H9 (cell line): ENCODE data around the gene GFI1B. TPM values are rescaled to one million over a fixed set of nuclear protein-coding genes. Genes with fewer than 3 reads are reported as not detected.
A peak's percentile ranks its signal among the peaks of the same experiment; 100 is the strongest.

ENCODE experiments used
- DNase-seq: peaks from one replicate; pipeline ENCODE4 v3.0.0-alpha.2; 2017
- H2AFZ ChIP-seq: one replicate; pipeline ENCODE4 v1.6.1; 2013; ENCODE audit warnings: mild to moderate bottlenecking, low read length, control low read depth, moderate library complexity
- H2AK5ac ChIP-seq: 2 replicates; pipeline ENCODE4 v1.6.1; 2013; ENCODE audit warnings: low read length, control low read depth, mixed read lengths; ENCODE audit not compliant: insufficient read length
- H2BK120ac ChIP-seq: one replicate; pipeline ENCODE4 v1.6.1; 2013; ENCODE audit warnings: low read depth, mild to moderate bottlenecking, low read length, control low read depth, inconsistent platforms; ENCODE audit not compliant: poor library complexity, severe bottlenecking
- H2BK12ac ChIP-seq: 2 replicates; pipeline ENCODE4 v1.6.1; 2013; ENCODE audit warnings: low read length, control low read depth, mixed read lengths, low read depth; ENCODE audit not compliant: insufficient read length
- H2BK15ac ChIP-seq: 2 replicates; pipeline ENCODE4 v1.6.1; 2013; ENCODE audit warnings: low read depth, low read length, control low read depth
- H2BK20ac ChIP-seq: one replicate; pipeline ENCODE4 v1.6.1; 2013; ENCODE audit warnings: low read depth, mild to moderate bottlenecking, low read length, control low read depth, inconsistent platforms; ENCODE audit not compliant: poor library complexity, severe bottlenecking
- H2BK5ac ChIP-seq: 2 replicates; pipeline ENCODE4 v1.6.1; 2013; ENCODE audit warnings: low read length, control low read depth, mixed read lengths; ENCODE audit not compliant: insufficient read length
- H3K14ac ChIP-seq: 2 replicates; pipeline ENCODE4 v1.6.1; 2013; ENCODE audit warnings: low read length, control low read depth; ENCODE audit not compliant: insufficient read depth
- H3K18ac ChIP-seq: 2 replicates; pipeline ENCODE4 v1.6.1; 2013; ENCODE audit warnings: low read depth, mild to moderate bottlenecking, mixed read lengths, low read length, control low read depth; ENCODE audit not compliant: insufficient read length
- H3K23ac ChIP-seq: 2 replicates; pipeline ENCODE4 v1.6.1; 2013; ENCODE audit warnings: low read length, control low read depth, mixed read lengths, low read depth; ENCODE audit not compliant: insufficient read length
- H3K23me2 ChIP-seq: 2 replicates; pipeline ENCODE4 v1.6.1; 2013; ENCODE audit warnings: low read depth, mild to moderate bottlenecking, mixed read lengths, low read length, control low read depth; ENCODE audit not compliant: insufficient read length, poor library complexity, severe bottlenecking
- H3K27ac ChIP-seq: 2 replicates; pipeline ENCODE4 v1.5.1; 2013; ENCODE audit warnings: low read length, control low read depth, mixed read lengths, low read depth; ENCODE audit not compliant: insufficient read length
- H3K27me3 ChIP-seq: 2 replicates; pipeline ENCODE4 v1.6.1; 2013; ENCODE audit warnings: low read length, control low read depth, inconsistent platforms; ENCODE audit not compliant: insufficient read depth
- H3K4ac ChIP-seq: 2 replicates; pipeline ENCODE4 v1.6.1; 2013; ENCODE audit warnings: low read depth, mild to moderate bottlenecking, control low read depth, inconsistent platforms, low read length, moderate library complexity
- H3K4me1 ChIP-seq: 2 replicates; pipeline ENCODE4 v1.6.1; 2013; ENCODE audit warnings: low read length, control low read depth, inconsistent platforms; ENCODE audit not compliant: insufficient read depth
- H3K4me2 ChIP-seq: 2 replicates; pipeline ENCODE4 v1.6.1; 2013; ENCODE audit warnings: low read length, control low read depth, mixed read lengths; ENCODE audit not compliant: insufficient read length, insufficient read depth
- H3K56ac ChIP-seq: 2 replicates; pipeline ENCODE4 v1.6.1; 2013; ENCODE audit warnings: low read depth, mild to moderate bottlenecking, mixed read lengths, low read length, control low read depth; ENCODE audit not compliant: insufficient read length
- H3K79me1 ChIP-seq: 2 replicates; pipeline ENCODE4 v1.6.1; 2013; ENCODE audit warnings: low read depth, mild to moderate bottlenecking, moderate library complexity, low read length, control low read depth, inconsistent platforms; ENCODE audit not compliant: insufficient read depth, poor library complexity, severe bottlenecking
- H3K79me2 ChIP-seq: 2 replicates; pipeline ENCODE4 v1.6.1; 2013; ENCODE audit warnings: low read length, control low read depth, inconsistent platforms; ENCODE audit not compliant: insufficient read depth
- H3K9ac ChIP-seq: 2 replicates; pipeline ENCODE4 v1.6.1; 2013; ENCODE audit warnings: low read length, control low read depth, mixed read lengths; ENCODE audit not compliant: insufficient read length; ENCODE audit errors: extremely low read depth
- H3K9me3 ChIP-seq: one replicate; pipeline ENCODE4 v1.6.1; 2013; ENCODE audit warnings: low read depth, low read length, inconsistent platforms; ENCODE audit not compliant: control insufficient read depth
- H3T11ph ChIP-seq: one replicate; pipeline ENCODE4 v1.6.1; 2013; ENCODE audit warnings: mild to moderate bottlenecking, low read length, control low read depth, inconsistent platforms
- H4K20me1 ChIP-seq: one replicate; pipeline ENCODE4 v1.6.1; 2013; ENCODE audit not compliant: control insufficient read depth, insufficient read length, insufficient read depth
- H4K5ac ChIP-seq: 2 replicates; pipeline ENCODE4 v1.6.1; 2013; ENCODE audit warnings: low read depth, mild to moderate bottlenecking, mixed read lengths, low read length, control low read depth; ENCODE audit not compliant: insufficient read length
- H4K8ac ChIP-seq: replicated peaks from 2 replicates; pipeline ENCODE4 v1.6.1; 2013; ENCODE audit warnings: low read length, control low read depth, mixed read lengths, low read depth; ENCODE audit not compliant: insufficient read length
- H4K91ac ChIP-seq: 2 replicates; pipeline ENCODE4 v1.6.1; 2013; ENCODE audit warnings: low read depth, mild to moderate bottlenecking, moderate library complexity, mixed read lengths, low read length, control low read depth; ENCODE audit not compliant: insufficient read length
- H3K27ac Mint-ChIP-seq, 3 experiments: 2 replicates in 2 of 3; 3 replicates in 1 of 3; pipeline ENCODE4 v1.8.0; 2020 to 2021; ENCODE audit warnings: mixed read lengths in 3 of 3, mild to moderate bottlenecking in 1 of 3, moderate library complexity in 1 of 3
- H3K27me3 Mint-ChIP-seq: 2 replicates; pipeline ENCODE4 v1.8.0; 2021; ENCODE audit warnings: low read depth, mild to moderate bottlenecking, moderate library complexity, mixed read lengths
- H3K36me3 Mint-ChIP-seq, 3 experiments: 2 replicates in 2 of 3; 3 replicates in 1 of 3; pipeline ENCODE4 v1.8.0; 2020 to 2021; ENCODE audit warnings: low read depth in 3 of 3, mixed read lengths in 3 of 3; ENCODE audit not compliant: insufficient read depth in 1 of 3
- H3K4me1 Mint-ChIP-seq, 2 experiments: 2 replicates each; pipeline ENCODE4 v1.8.0; 2020; ENCODE audit warnings: mixed read lengths in 2 of 2
- H3K4me3 Mint-ChIP-seq, 2 experiments: 2 replicates in 1 of 2; 3 replicates in 1 of 2; pipeline ENCODE4 v1.8.0; 2020 to 2021; ENCODE audit warnings: mild to moderate bottlenecking in 2 of 2, mixed read lengths in 2 of 2, moderate library complexity in 1 of 2
- H3K9me3 Mint-ChIP-seq, 2 experiments: 2 replicates in 1 of 2; 3 replicates in 1 of 2; pipeline ENCODE4 v1.8.0; 2020; ENCODE audit warnings: mild to moderate bottlenecking in 2 of 2, mixed read lengths in 2 of 2, moderate library complexity in 1 of 2
- WGBS: extraction: QIAGEN DNeasy Blood & Tissue Kit; methylation state at CpG from one replicate; pipeline ENCODE4 v1.1.7; 2013; ENCODE audit warnings: missing lambda C conversion rate, low lambda C conversion rate, mixed read lengths; ENCODE audit not compliant: insufficient read length; ENCODE audit errors: extremely low coverage; 5-methylcytosine and 5-hydroxymethylcytosine counted together
- total RNA-seq: library from RNA; stranded (reverse); gene quantifications from 2 replicates; pipeline ENCODE4 v1.2.1, GENCODE V29; 2021
- TF ChIP-seq, protein P1 (sequence below): fragments of 200-600 bp; sonication (generic); conservative IDR thresholded peaks from 3 replicates; pipeline ENCODE4 v1.8.0; 2021; ENCODE audit warnings: antibody characterized with exemption, mild to moderate bottlenecking

The GFI1B gene
- total RNA-seq, 1 experiment from 2014 or later = not detected

DNA sequence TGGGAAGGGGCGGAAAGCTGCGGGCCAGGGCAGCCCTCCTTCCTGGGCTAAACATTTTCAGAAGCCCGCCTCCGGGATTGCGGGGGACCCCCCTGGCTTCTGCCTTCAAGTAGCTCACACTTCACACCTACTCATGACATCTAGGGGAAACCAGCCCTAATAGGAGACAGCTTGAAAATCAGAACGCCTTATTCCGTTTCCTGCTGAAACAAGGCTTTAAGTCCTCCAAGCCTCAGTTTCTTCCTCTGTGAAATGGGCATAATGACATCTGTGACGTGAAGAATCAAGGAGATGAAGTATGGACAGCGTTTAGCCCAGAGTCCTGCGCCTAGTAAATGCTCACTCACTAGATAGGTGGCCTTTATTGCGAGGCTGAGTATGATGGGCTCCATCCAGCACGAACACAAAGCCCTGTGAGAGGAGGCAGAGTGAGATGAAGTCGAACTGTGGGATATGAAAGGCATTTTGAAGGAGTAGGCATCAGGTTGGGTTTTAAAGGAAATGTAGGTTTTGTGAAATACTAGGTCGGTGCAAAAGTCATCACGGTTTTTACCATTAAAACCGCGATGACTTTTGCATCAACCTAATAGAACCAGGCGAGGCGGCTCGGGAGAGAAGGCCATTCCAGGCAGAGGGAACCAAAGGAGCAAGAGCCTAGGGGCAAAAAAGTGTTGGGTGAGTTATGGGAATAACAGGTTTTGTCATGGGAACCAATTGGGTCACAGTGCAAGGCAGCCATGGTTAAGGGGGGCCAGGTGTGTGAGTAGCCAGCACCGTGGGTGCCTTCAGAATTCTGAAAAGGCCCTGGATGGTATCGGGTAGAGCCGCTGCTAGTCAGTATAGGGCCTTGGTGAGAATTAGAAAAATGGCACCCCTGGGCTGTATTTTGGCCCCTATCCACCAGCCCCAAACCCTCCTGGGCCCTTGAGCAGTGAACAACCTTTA, 33.0 kb upstream of the GFI1B start:
- H4K5ac ChIP-seq = peak overlapping the region; percentile 49
- no peak overlapping the region for H3K4ac ChIP-seq
- peak overlapping the region; percentile 38 for H2BK12ac ChIP-seq
- peaks cover under 1% of the 10 kb centered on the region for H3K79me1 ChIP-seq
- peaks cover 4% of the 10 kb centered on the region for H3K23me2 ChIP-seq
- no peak overlapping the region for H2BK5ac ChIP-seq
- H3K18ac ChIP-seq = peak overlapping the region; percentile 81
- H2BK120ac ChIP-seq = no peak overlapping the region
- H3K27ac ChIP-seq = no peak overlapping the region
- peak overlapping the region; percentile 82 for H3K4me2 ChIP-seq
- peaks cover 11% of the 10 kb centered on the region; the same call in 1 of the 2 replicates for H3K79me2 ChIP-seq
- no peak overlapping the region for H2AFZ ChIP-seq
- peak overlapping the region in 1 of 3 experiments; percentile 72; a peak in 1 of 7 replicates for H3K27ac Mint-ChIP-seq
- no peak overlapping the region for H4K91ac ChIP-seq
- H3K4me1 Mint-ChIP-seq = peaks cover 28 to 53% of the 10 kb centered on the region in 2 experiments
- no peak overlapping the region for H2BK15ac ChIP-seq
- no peaks in the 10 kb centered on the region; a peak in 1 of 7 replicates for H3K36me3 Mint-ChIP-seq
- H2BK20ac ChIP-seq = no peak overlapping the region
- H3K9me3 ChIP-seq = no peaks in the 10 kb centered on the region
- H3K9ac ChIP-seq = peak overlapping the region; percentile 74
- no peaks in the 10 kb centered on the region for H4K20me1 ChIP-seq
- no peak overlapping the region for H3T11ph ChIP-seq
- peaks cover 0 to 2% of the 10 kb centered on the region in 2 experiments; a peak in 1 of 5 replicates for H3K9me3 Mint-ChIP-seq
- DNase-seq = no peak
- TF ChIP-seq, protein P1, sequence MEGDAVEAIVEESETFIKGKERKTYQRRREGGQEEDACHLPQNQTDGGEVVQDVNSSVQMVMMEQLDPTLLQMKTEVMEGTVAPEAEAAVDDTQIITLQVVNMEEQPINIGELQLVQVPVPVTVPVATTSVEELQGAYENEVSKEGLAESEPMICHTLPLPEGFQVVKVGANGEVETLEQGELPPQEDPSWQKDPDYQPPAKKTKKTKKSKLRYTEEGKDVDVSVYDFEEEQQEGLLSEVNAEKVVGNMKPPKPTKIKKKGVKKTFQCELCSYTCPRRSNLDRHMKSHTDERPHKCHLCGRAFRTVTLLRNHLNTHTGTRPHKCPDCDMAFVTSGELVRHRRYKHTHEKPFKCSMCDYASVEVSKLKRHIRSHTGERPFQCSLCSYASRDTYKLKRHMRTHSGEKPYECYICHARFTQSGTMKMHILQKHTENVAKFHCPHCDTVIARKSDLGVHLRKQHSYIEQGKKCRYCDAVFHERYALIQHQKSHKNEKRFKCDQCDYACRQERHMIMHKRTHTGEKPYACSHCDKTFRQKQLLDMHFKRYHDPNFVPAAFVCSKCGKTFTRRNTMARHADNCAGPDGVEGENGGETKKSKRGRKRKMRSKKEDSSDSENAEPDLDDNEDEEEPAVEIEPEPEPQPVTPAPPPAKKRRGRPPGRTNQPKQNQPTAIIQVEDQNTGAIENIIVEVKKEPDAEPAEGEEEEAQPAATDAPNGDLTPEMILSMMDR = no peak
- H3K14ac ChIP-seq = no peak overlapping the region; the same call in 1 of the 2 replicates
- no peak overlapping the region for H2AK5ac ChIP-seq
- no peak overlapping the region for H4K8ac ChIP-seq
- H3K23ac ChIP-seq = no peak overlapping the region
- peak overlapping the region; percentile 89 to 94 for H3K4me3 Mint-ChIP-seq
- H3K4me1 ChIP-seq = peaks cover 8% of the 10 kb centered on the region; the same call in 1 of the 2 replicates
- WGBS = no CpG with 5 or more reads among the region's 23 CpGs
- no peaks in the 10 kb centered on the region for H3K27me3 ChIP-seq
- H3K27me3 Mint-ChIP-seq = no peaks in the 10 kb centered on the region
- H3K56ac ChIP-seq = no peak overlapping the region
